ENCODE data around the gene SNX32. TPM values are rescaled to one million over a fixed set of nuclear protein-coding genes. Genes with fewer than 3 reads are reported as not detected.
A peak's percentile ranks its signal among the peaks of the same experiment; 100 is the strongest.
"Not testable (repeated sequence)": the region's sequence is repeated elsewhere in the genome, so short reads cannot be mapped to it uniquely, and the experiment has no call there.

SNX32 gene
- total RNA-seq, 2 experiments from 2014 or later, result 0.33 to 0.61 TPM

GRCh38 chr11:65891219-65892136 is 57.7 kb downstream of the SNX32 start:
- Mint-ChIP-seq H3K27me3 (no peaks in the 10 kb centered on the region), H3K9me3 (no peaks in the 10 kb centered on the region), H3K4me1 (ENCODE audit: low read depth) (peaks cover 64% of the 10 kb centered on the region), H3K36me3 (ENCODE audit: low read depth) (peaks cover 20% of the 10 kb centered on the region), H3K4me3 (peak overlapping the region; percentile 88), H3K27ac (peak overlapping the region; percentile 95)
- peak overlapping the region; percentile 78 for H3K4me3 ChIP-seq (ENCODE audit: low read length)
- intact Hi-C loops (cut with DNase I, micrococcal nuclease), result no loop called here
- H3K9me3 ChIP-seq (ENCODE audit: control insufficient read depth in 1 of 2, insufficient read depth in 1 of 2, low read length in 2 of 2), result no peaks in the 10 kb centered on the region
- peaks cover 72% of the 10 kb centered on the region for H3K4me1 ChIP-seq (ENCODE audit: insufficient read depth, low read length)
- DNase-seq (peak in 3 of 14 experiments; percentile 42 to 58 (median 51)), ATAC-seq (ENCODE audit: poor library complexity) (no peak)
- peak overlapping the region; percentile 58 to 88 for H3K27ac ChIP-seq (ENCODE audit: low read depth in 1 of 2, low read length in 2 of 2)
- TF ChIP-seq CTCF (IDR thresholded peaks at IDR 0.05), result peak; percentile 8
- no peaks in the 10 kb centered on the region for H3K27me3 ChIP-seq (ENCODE audit: control insufficient read depth in 1 of 2, insufficient read depth in 2 of 2, low read length in 2 of 2)
- ChIA-PET POLR2A (interaction anchor here (0.7 to 5.8 kb wide), 37 partner anchors 9 to 795 kb away, joined by 3 to 248 read pairs (median 8); partner anchors contain the start of genes AP5B1, BANF1, C11orf68 and CFL1), CTCF (interaction anchor here (1.0 to 5.2 kb wide), 16 partner anchors 7 to 421 kb away, joined by 3 to 80 read pairs (median 4); partner anchors contain the start of genes AP5B1, CFL1, FOSL1 and KAT5)
- no peaks in the 10 kb centered on the region for H3K36me3 ChIP-seq (ENCODE audit: insufficient read depth, low read length)

DNA sequence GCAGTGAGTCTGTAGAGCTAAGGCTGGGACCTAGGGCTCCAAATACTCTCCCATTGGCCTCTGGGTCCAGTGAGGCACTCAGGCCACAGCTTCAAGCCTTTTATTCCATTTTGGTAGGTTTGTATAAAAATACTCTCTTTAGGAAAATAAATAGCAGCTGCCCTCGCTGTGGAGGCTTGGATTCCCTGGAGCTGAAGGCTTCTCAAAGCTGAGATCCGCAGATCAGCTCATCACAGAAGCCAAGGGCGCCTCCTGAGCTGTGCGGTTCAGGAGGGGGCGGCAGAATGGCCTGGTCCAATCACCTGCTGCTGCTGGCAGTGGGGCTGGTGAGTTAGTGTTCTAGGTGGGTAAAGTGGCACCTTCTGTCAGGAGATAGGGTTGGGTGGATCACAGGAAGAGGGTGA is 58.4 kb downstream of the SNX32 start:
- CTCF ChIA-PET, result interaction anchor here (0.9 to 1.7 kb wide), 5 partner anchors 8 to 180 kb away, joined by 3 to 4 read pairs (median 4); partner anchors contain the start of genes KAT5 and MUS81
- H3K4me1 ChIP-seq (ENCODE audit: insufficient read depth, low read length), result peaks cover 71% of the 10 kb centered on the region
- Mint-ChIP-seq H3K4me1 (ENCODE audit: low read depth) (peaks cover 59% of the 10 kb centered on the region), H3K27ac (peak overlapping the region; percentile 88), H3K36me3 (ENCODE audit: low read depth) (peaks cover 16% of the 10 kb centered on the region), H3K4me3 (peak overlapping the region; percentile 88)
- H3K9me3 Mint-ChIP-seq; H3K36me3 ChIP-seq (ENCODE audit: insufficient read depth, low read length); H3K27me3 Mint-ChIP-seq; H3K27me3 ChIP-seq (ENCODE audit: control insufficient read depth in 1 of 2, insufficient read depth in 2 of 2, low read length in 2 of 2); ATAC-seq (ENCODE audit: poor library complexity); H3K9me3 ChIP-seq (ENCODE audit: control insufficient read depth in 1 of 2, insufficient read depth in 1 of 2, low read length in 2 of 2); intact Hi-C loops (cut with DNase I, micrococcal nuclease): not testable (repeated sequence)
- POLR2A ChIA-PET, result interaction anchor here (1.2 to 5.8 kb wide), 6 partner anchors 12 to 181 kb away, joined by 4 to 104 read pairs (median 24); partner anchors contain the start of genes C11orf68, CFL1, CTSW and DRAP1
- peak in 2 of 14 experiments; percentile 42 to 50 for DNase-seq
- peak overlapping the region in 1 of 2 donors; percentile 58 for H3K27ac ChIP-seq (ENCODE audit: low read depth in 1 of 2, low read length in 2 of 2)
- peak overlapping the region; percentile 78 for H3K4me3 ChIP-seq (ENCODE audit: low read length)

DNA sequence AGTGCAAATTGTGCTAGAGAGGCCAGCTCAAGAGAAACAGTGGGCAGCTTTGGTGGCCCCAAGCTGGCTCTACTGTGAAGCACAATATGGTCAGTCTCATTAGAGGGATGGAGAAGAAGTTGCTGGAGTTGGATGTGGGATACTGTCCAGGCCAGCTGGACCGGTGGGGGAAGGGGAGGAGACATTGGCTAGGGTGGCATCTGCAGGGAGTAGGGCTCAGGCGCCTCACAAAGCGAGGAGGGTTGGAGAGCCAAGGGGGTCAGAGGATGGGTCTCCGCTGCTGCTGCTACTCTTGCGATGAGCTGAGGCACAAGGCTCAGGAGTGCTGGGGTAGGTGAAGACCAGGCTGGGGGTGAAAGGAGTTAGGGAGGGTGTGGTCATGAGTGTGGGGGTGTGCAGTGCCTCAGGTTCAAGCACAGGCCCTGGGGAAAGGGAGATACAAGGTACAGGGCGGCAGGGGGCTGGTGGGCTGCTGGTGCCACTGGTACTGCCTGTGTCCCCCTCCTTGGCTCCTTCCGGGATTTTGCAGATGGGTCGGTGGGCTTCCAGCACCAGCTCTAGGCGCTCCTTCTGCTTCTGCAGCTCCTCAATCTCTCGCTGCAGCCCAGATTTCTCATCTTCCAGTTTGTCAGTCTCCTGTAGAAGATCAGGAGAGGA is 59.0 kb downstream of the SNX32 start:
- Histone ChIP-seq H3K36me3 (ENCODE audit: insufficient read depth, low read length) (no peaks in the 10 kb centered on the region), H3K9me3 (ENCODE audit: control insufficient read depth in 1 of 2, insufficient read depth in 1 of 2, low read length in 2 of 2) (no peaks in the 10 kb centered on the region), H3K27ac (ENCODE audit: low read depth in 1 of 2, low read length in 2 of 2) (peak overlapping the region; percentile 11 to 60), H3K4me3 (ENCODE audit: low read length) (no peak overlapping the region), H3K4me1 (ENCODE audit: insufficient read depth, low read length) (peaks cover 65% of the 10 kb centered on the region), H3K27me3 (ENCODE audit: control insufficient read depth in 1 of 2, insufficient read depth in 2 of 2, low read length in 2 of 2) (no peaks in the 10 kb centered on the region)
- intact Hi-C loops (cut with DNase I, micrococcal nuclease), result no loop called here
- Mint-ChIP-seq H3K27ac (peak overlapping the region; percentile 88), H3K9me3 (no peaks in the 10 kb centered on the region), H3K36me3 (ENCODE audit: low read depth) (peaks cover 16% of the 10 kb centered on the region), H3K4me1 (ENCODE audit: low read depth) (peaks cover 56% of the 10 kb centered on the region), H3K27me3 (no peaks in the 10 kb centered on the region), H3K4me3 (peak overlapping the region; percentile 88)
- ATAC-seq (ENCODE audit: poor library complexity) (no peak), DNase-seq (no peak)
- TF ChIP-seq CTCF (IDR thresholded peaks at IDR 0.05), result no peak
- CTCF ChIA-PET, result interaction anchor here (0.9 to 1.7 kb wide), 4 partner anchors 8 to 113 kb away, joined by 3 to 4 read pairs (median 4); partner anchors contain the start of gene MUS81
- POLR2A ChIA-PET, result interaction anchor here (0.6 to 5.8 kb wide), 5 partner anchors 33 to 188 kb away, joined by 3 to 34 read pairs (median 4); partner anchors contain the start of genes CFL1, KAT5 and MUS81

All from CD4-positive, alpha-beta T cell (primary cell).